PC-9 (cell line): ENCODE data around the gene OR2M2.

Experiments
- CTCF ChIP-seq: fragments of 200-600 bp; sonication (generic); conservative IDR thresholded peaks from 2 replicates; pipeline ENCODE4 v1.6.1; 2017; ENCODE audit warnings: mixed run types, antibody characterized with exemption, mild to moderate bottlenecking, moderate library complexity
- EZH2 ChIP-seq: fragments of 200-600 bp; sonication (generic); IDR thresholded peaks from 2 replicates; pipeline ENCODE4 v1.8.0; 2017; ENCODE audit warnings: antibody characterized with exemption, low read depth

GRCh38 chr1:248158758-248159157 lies 15.9 kb upstream of the OR2M2 start:
- TF ChIP-seq CTCF (no peak), EZH2 (no peak)
